Measurements from ENCODE around the gene SKI. TPM values are rescaled to one million over a fixed set of nuclear protein-coding genes. Genes with fewer than 3 reads are reported as not detected.

Gene SKI
- total RNA-seq, 1 donor = 48.9 TPM

GRCh38 chr1:2234762-2235113 is 6.6 kb downstream of the SKI start:
- peak overlapping the region; percentile 88 for H3K4me3 ChIP-seq (ENCODE audit: insufficient read depth, low read length)
- no peaks in the 10 kb centered on the region for H3K36me3 ChIP-seq (ENCODE audit: insufficient read depth, low read length)
- TF ChIP-seq, protein P1, sequence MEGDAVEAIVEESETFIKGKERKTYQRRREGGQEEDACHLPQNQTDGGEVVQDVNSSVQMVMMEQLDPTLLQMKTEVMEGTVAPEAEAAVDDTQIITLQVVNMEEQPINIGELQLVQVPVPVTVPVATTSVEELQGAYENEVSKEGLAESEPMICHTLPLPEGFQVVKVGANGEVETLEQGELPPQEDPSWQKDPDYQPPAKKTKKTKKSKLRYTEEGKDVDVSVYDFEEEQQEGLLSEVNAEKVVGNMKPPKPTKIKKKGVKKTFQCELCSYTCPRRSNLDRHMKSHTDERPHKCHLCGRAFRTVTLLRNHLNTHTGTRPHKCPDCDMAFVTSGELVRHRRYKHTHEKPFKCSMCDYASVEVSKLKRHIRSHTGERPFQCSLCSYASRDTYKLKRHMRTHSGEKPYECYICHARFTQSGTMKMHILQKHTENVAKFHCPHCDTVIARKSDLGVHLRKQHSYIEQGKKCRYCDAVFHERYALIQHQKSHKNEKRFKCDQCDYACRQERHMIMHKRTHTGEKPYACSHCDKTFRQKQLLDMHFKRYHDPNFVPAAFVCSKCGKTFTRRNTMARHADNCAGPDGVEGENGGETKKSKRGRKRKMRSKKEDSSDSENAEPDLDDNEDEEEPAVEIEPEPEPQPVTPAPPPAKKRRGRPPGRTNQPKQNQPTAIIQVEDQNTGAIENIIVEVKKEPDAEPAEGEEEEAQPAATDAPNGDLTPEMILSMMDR (IDR thresholded peaks at IDR 0.05; ENCODE audit: extremely low read depth, low read depth, low read length) = no peak
- H3K4me1 ChIP-seq (ENCODE audit: insufficient read depth, low read length) = peaks cover 71% of the 10 kb centered on the region
- peaks cover 99% of the 10 kb centered on the region for H3K79me2 ChIP-seq (ENCODE audit: insufficient read depth, low read length)
- H3K4me2 ChIP-seq (ENCODE audit: insufficient read depth, low read length) = peak overlapping the region; percentile 85
- no peak for DNase-seq (ENCODE audit: insufficient read length, low spot score, missing footprints)
- H2AFZ ChIP-seq (ENCODE audit: low read length) = no peak overlapping the region
- peak overlapping the region; percentile 69 for H3K27ac ChIP-seq (ENCODE audit: low read depth, low read length)
- H3K9me3 ChIP-seq (ENCODE audit: low read depth, low read length) = no peaks in the 10 kb centered on the region
- H3K27me3 ChIP-seq (ENCODE audit: insufficient read depth, low read length) = no peaks in the 10 kb centered on the region
- H4K20me1 ChIP-seq (ENCODE audit: insufficient read depth, low read length) = peaks cover 96% of the 10 kb centered on the region

DNA sequence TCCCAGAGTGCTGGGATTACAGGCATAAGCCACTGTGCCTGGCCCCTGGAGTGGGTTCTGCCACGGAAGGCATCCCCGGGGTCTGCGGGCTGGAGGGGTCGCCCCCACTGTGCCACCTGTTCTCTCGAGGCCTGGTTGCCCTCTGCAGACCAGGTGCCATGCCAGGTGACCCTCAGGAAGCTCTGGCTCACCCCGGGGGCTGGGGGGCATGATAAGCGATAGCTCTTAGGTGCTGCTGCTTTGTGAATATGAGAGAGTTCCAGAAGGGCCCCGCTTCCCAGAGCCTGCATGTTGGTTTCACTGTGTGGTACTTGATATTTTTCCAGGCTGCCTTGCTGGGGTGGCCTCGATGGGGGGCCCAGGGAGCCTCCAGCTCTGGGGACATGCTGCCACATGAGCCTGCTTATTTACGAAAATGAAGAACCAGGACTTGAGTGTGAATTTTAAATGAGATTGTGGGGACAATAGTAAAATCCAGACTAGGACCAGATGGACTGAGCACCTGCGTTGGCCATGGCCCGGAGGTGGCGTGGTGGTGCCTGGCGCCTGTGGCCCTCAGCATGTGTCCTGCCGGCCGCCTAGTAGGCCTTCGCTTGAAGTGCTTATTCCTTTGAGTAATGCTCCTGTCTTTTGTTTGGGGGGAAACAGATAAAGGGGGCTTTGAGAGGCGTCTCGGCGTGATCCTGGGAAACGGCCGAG is 7.3 kb downstream of the SKI start:
- Histone ChIP-seq H3K4me2 (ENCODE audit: insufficient read depth, low read length) (no peak overlapping the region), H3K9me3 (ENCODE audit: low read depth, low read length) (no peaks in the 10 kb centered on the region), H3K27ac (ENCODE audit: low read depth, low read length) (peak overlapping the region; percentile 13), H3K4me3 (ENCODE audit: insufficient read depth, low read length) (no peak overlapping the region), H3K79me2 (ENCODE audit: insufficient read depth, low read length) (peaks cover 99% of the 10 kb centered on the region), H2AFZ (ENCODE audit: low read length) (no peak overlapping the region), H4K20me1 (ENCODE audit: insufficient read depth, low read length) (peaks cover 96% of the 10 kb centered on the region), H3K4me1 (ENCODE audit: insufficient read depth, low read length) (peaks cover 78% of the 10 kb centered on the region), H3K27me3 (ENCODE audit: insufficient read depth, low read length) (no peaks in the 10 kb centered on the region), H3K36me3 (ENCODE audit: insufficient read depth, low read length) (peaks cover under 1% of the 10 kb centered on the region)
- DNase-seq (ENCODE audit: insufficient read length, low spot score, missing footprints) = no peak
- TF ChIP-seq, protein P1 (IDR thresholded peaks at IDR 0.05; ENCODE audit: extremely low read depth, low read depth, low read length) = no peak

DNA sequence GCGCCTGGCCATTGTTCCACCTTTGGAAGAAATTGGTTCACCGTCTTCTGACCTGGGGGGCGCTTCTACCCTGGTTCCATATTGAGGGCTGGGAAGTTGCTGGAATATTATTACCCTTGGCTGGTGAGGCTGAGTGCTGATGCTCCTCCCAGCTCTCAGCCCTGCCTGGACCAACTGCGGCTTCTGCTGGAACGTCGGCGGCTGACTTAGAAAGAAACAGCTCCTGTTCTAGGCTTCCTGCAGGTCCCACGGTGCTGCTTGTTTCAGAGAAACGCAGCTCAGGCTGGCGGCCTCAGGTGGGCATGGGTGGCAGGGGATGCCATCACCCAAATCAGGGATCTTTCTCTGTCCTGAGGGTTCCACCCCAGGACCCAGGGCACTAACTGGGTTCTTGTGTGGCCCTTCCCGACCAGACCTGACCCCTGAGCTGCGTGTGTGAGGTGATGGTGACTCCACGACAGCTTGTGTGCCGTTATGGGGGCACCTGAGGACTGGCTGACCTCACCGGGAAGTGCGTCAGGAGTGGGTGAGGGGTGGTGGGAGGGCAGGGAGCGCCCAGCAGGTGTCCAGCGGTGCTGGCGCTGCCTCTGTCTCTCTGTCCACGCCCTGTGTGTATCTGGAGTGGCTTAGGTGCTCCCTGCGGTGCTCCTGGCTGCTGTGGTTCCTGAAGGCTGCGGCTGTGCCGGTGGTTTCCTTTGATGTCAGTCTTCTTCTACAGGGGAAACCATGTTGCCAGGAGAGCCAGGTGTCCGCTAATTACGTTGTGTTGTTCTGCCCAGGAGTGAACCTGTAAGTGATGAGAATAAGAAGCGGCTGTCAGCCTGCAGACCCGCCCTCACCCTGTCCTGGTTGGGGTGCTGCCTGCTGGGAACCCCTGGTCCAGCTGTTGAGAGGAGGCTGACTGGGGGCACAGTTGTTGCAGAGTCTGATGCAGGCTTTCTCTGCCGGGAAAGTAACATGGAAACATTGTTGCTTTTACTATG is 8.9 kb downstream of the SKI start:
- Histone ChIP-seq H3K4me2 (ENCODE audit: insufficient read depth, low read length) (peak overlapping the region; percentile 36), H2AFZ (ENCODE audit: low read length) (no peak overlapping the region), H3K79me2 (ENCODE audit: insufficient read depth, low read length) (peaks cover 99% of the 10 kb centered on the region), H3K4me3 (ENCODE audit: insufficient read depth, low read length) (no peak overlapping the region), H3K27ac (ENCODE audit: low read depth, low read length) (peak overlapping the region; percentile 68), H3K9me3 (ENCODE audit: low read depth, low read length) (no peaks in the 10 kb centered on the region), H3K27me3 (ENCODE audit: insufficient read depth, low read length) (no peaks in the 10 kb centered on the region), H3K4me1 (ENCODE audit: insufficient read depth, low read length) (peaks cover 75% of the 10 kb centered on the region), H3K36me3 (ENCODE audit: insufficient read depth, low read length) (peaks cover 9% of the 10 kb centered on the region), H4K20me1 (ENCODE audit: insufficient read depth, low read length) (peaks cover 94% of the 10 kb centered on the region)
- TF ChIP-seq, protein P1 (IDR thresholded peaks at IDR 0.05; ENCODE audit: extremely low read depth, low read depth, low read length) = no peak
- peak; percentile 76 for DNase-seq (ENCODE audit: insufficient read length, low spot score, missing footprints)

DNA sequence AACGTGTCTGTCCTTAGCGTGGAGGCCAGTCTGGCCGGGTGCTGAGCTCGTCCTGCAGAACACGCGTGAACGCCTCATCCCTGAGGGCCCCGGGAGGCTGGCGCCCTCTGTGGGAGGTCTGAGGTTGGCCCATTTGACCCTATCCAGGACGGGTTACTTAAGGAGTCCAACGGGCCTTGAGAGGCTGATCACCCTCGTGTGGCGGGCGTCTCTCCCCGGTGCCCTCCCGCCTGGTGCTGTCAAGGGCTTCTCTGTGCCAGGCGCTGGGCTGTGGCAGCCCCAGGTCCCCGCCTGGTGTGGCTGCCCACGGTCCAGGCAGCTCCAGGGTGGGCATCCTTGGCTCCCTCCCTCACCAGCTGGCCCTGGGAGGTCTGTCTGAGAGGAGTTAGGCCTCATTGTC is 9.7 kb downstream of the SKI start:
- peaks cover 12% of the 10 kb centered on the region for H3K36me3 ChIP-seq (ENCODE audit: insufficient read depth, low read length)
- H3K79me2 ChIP-seq (ENCODE audit: insufficient read depth, low read length) = peaks cover 99% of the 10 kb centered on the region
- H3K27ac ChIP-seq (ENCODE audit: low read depth, low read length) = peak overlapping the region; percentile 68
- no peaks in the 10 kb centered on the region for H3K27me3 ChIP-seq (ENCODE audit: insufficient read depth, low read length)
- H3K4me3 ChIP-seq (ENCODE audit: insufficient read depth, low read length) = no peak overlapping the region
- peaks cover 94% of the 10 kb centered on the region for H4K20me1 ChIP-seq (ENCODE audit: insufficient read depth, low read length)
- H2AFZ ChIP-seq (ENCODE audit: low read length) = no peak overlapping the region
- peaks cover 67% of the 10 kb centered on the region for H3K4me1 ChIP-seq (ENCODE audit: insufficient read depth, low read length)
- TF ChIP-seq, protein P1 (IDR thresholded peaks at IDR 0.05; ENCODE audit: extremely low read depth, low read depth, low read length) = peak; percentile 37
- peak overlapping the region; percentile 36 for H3K4me2 ChIP-seq (ENCODE audit: insufficient read depth, low read length)
- H3K9me3 ChIP-seq (ENCODE audit: low read depth, low read length) = no peaks in the 10 kb centered on the region
- peak; percentile 58 for DNase-seq (ENCODE audit: insufficient read length, low spot score, missing footprints)
